Activated B cell treated with CpG ODN at 0.5 μM for 24 hours (primary cell): ENCODE measurements around the gene APPL2. TPM values are rescaled to one million over a fixed set of nuclear protein-coding genes. Genes with fewer than 3 reads are reported as not detected.

Source experiments
- ATAC-seq: fragments of 200-7000 bp; cut with Tn5 transposase; one replicate; pipeline ENCODE4 v1.10.0; 2021; ENCODE audit warnings: low read depth, mild to moderate bottlenecking, moderate library complexity
- CTCF ChIA-PET: fragments of 350-600 bp; sonication (Branson Sonifier 250); formaldehyde crosslinking; loops from one replicate; lab custom pipeline; 2021; ENCODE audit warnings: antibody characterized with exemption; lab: Charles Lee
- POLR2A ChIA-PET: fragments of 350-600 bp; sonication (Branson Sonifier 250); formaldehyde crosslinking; loops from one replicate; lab custom pipeline; 2021; ENCODE audit warnings: antibody characterized with exemption; lab: Charles Lee
- DNase-seq: peaks from one replicate; pipeline ENCODE4 v3.0.0; 2022
- H3K27ac Mint-ChIP-seq: one replicate; pipeline ENCODE4 v1.8.0; 2020; ENCODE audit warnings: mixed read lengths
- H3K27me3 Mint-ChIP-seq: one replicate; pipeline ENCODE4 v1.8.0; 2021; ENCODE audit warnings: mixed read lengths
- H3K36me3 Mint-ChIP-seq: one replicate; pipeline ENCODE4 v1.8.0; 2021; ENCODE audit warnings: low read depth, mixed read lengths
- H3K4me1 Mint-ChIP-seq: one replicate; pipeline ENCODE4 v1.8.0; 2021; ENCODE audit warnings: mixed read lengths
- H3K4me3 Mint-ChIP-seq: one replicate; pipeline ENCODE4 v1.8.0; 2020; ENCODE audit warnings: mild to moderate bottlenecking, mixed read lengths
- H3K9me3 Mint-ChIP-seq: one replicate; pipeline ENCODE4 v1.8.0; 2020; ENCODE audit warnings: mixed read lengths
- CTCF ChIP-seq: fragments of 200-600 bp; IDR thresholded peaks from one replicate; pipeline ENCODE4 v1.8.0; 2022; ENCODE audit warnings: antibody characterized with exemption, mild to moderate bottlenecking
- intact Hi-C: fragments of 100-400 bp; cut with micrococcal nuclease; formaldehyde crosslinking; loops from one replicate; pipeline ENCODE4 v1.15.1; 2024
- total RNA-seq: library from RNA; stranded (reverse); gene quantifications from 2 replicates; pipeline ENCODE4 v1.2.3, GENCODE V29; 2022

The APPL2 gene
- total RNA-seq, 1 donor from 2014 or later, result 30.7 TPM

GRCh38 chr12:105214670-105215375, 21.2 kb downstream of the APPL2 start:
- no peaks in the 10 kb centered on the region for H3K4me1 Mint-ChIP-seq
- no peak for TF ChIP-seq CTCF
- no peaks in the 10 kb centered on the region for H3K27me3 Mint-ChIP-seq
- DNase-seq, result no peak
- ChIA-PET POLR2A (no interaction called here), CTCF (no interaction called here)
- H3K27ac Mint-ChIP-seq, result no peak overlapping the region
- no peak overlapping the region for H3K4me3 Mint-ChIP-seq
- intact Hi-C loops, result no loop called here
- no peak for ATAC-seq
- peaks cover 62% of the 10 kb centered on the region for H3K36me3 Mint-ChIP-seq
- H3K9me3 Mint-ChIP-seq, result no peaks in the 10 kb centered on the region

- Mint-ChIP-seq H3K36me3 (peaks cover 57% of the 10 kb centered on the region), H3K4me1 (no peaks in the 10 kb centered on the region), H3K27me3 (no peaks in the 10 kb centered on the region), H3K4me3 (no peak overlapping the region), H3K9me3 (no peaks in the 10 kb centered on the region), H3K27ac (no peak overlapping the region)
- TF ChIP-seq CTCF, result no peak
- intact Hi-C loops, result no loop called here
- DNase-seq (no peak), ATAC-seq (no peak)
- ChIA-PET CTCF (no interaction called here), POLR2A (no interaction called here)
Observed at GRCh38 chr12:105214148-105214547, 21.8 kb downstream of the APPL2 start.

GRCh38 chr12:105212438-105212837, 23.5 kb downstream of the APPL2 start:
- H3K36me3 Mint-ChIP-seq, result peaks cover 61% of the 10 kb centered on the region

GRCh38 chr12:105209091-105209490, 26.9 kb downstream of the APPL2 start:
- Mint-ChIP-seq H3K27me3 (no peaks in the 10 kb centered on the region), H3K4me3 (no peak overlapping the region), H3K4me1 (no peaks in the 10 kb centered on the region), H3K36me3 (peaks cover 67% of the 10 kb centered on the region), H3K9me3 (no peaks in the 10 kb centered on the region), H3K27ac (no peak overlapping the region)
- ChIA-PET CTCF (no interaction called here), POLR2A (no interaction called here)
- DNase-seq (no peak), ATAC-seq (no peak)
- no peak for TF ChIP-seq CTCF
- intact Hi-C loops, result no loop called here

More at GRCh38 chr12:105212438-105212837, 23.5 kb downstream of the APPL2 start:
- Mint-ChIP-seq H3K4me1 (no peaks in the 10 kb centered on the region), H3K27ac (no peak overlapping the region), H3K27me3 (no peaks in the 10 kb centered on the region), H3K9me3 (no peaks in the 10 kb centered on the region), H3K4me3 (no peak overlapping the region)
- ChIA-PET CTCF (no interaction called here), POLR2A (no interaction called here)
- intact Hi-C loops, result no loop called here
- DNase-seq (no peak), ATAC-seq (no peak)
- no peak for TF ChIP-seq CTCF

GRCh38 chr12:105206686-105207374, 29.1 kb downstream of the APPL2 start:
- no peaks in the 10 kb centered on the region for H3K4me1 Mint-ChIP-seq
- no peaks in the 10 kb centered on the region for H3K27me3 Mint-ChIP-seq
- DNase-seq (no peak), ATAC-seq (no peak)
- peaks cover 83% of the 10 kb centered on the region for H3K36me3 Mint-ChIP-seq
- no peaks in the 10 kb centered on the region for H3K9me3 Mint-ChIP-seq
- CTCF ChIA-PET, result no interaction called here
- intact Hi-C loops, result no loop called here
- H3K27ac Mint-ChIP-seq, result no peak overlapping the region
- no peak overlapping the region for H3K4me3 Mint-ChIP-seq
- POLR2A ChIA-PET, result no interaction called here
- no peak for TF ChIP-seq CTCF
